GM19468 (cell line): ENCODE data around the gene ADAM23.

Source experiments
- ATAC-seq: cut with Tn5 transposase; IDR thresholded peaks from one replicate; pipeline ENCODE4 v1.9.1; 2021; ENCODE audit warnings: mild to moderate bottlenecking, moderate library complexity, moderate number of reproducible peaks; ENCODE audit not compliant: unreplicated experiment; ENCODE audit errors: extremely low read depth

Gene ADAM23

GRCh38 chr2:206488623-206489022 is 45.3 kb downstream of the ADAM23 start:
- ATAC-seq, result no peak

DNA sequence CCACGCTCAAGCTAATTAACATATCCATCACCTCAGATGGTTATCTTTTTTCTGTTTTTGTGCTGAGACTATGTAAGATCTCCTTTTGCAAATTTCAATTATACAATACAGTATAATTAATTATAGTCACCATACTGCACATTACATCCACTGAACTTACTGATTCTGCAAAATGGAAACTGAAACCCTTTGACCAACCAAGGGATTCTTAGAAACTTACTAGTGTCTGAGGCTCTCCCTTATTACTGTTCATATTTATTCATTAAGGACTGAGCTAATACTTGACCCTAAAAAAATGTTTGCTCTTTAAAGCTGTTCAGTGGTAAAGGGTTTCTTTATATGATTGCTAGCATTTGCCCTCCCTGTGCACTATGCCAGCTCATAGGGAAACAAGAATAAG is 50.7 kb downstream of the ADAM23 start:
- no peak for ATAC-seq

DNA sequence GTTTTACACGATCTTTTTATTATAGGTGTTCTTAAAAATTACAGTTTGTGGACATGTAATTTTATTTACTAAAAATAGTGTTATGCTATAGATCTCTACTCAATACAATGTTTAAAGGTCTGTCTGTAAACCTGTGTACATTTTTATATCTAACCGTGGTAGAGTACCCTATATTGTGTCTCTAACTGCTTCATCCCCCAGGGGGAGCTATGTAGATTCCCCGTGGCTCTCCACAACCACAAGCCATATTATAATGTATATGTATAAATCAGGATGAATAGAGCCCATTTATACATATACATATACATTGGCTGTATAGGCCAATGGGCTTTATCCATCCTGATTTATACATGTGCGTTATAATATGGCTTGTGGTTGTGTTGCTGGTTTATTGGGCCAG is 59.4 kb downstream of the ADAM23 start:
- no peak for ATAC-seq

DNA sequence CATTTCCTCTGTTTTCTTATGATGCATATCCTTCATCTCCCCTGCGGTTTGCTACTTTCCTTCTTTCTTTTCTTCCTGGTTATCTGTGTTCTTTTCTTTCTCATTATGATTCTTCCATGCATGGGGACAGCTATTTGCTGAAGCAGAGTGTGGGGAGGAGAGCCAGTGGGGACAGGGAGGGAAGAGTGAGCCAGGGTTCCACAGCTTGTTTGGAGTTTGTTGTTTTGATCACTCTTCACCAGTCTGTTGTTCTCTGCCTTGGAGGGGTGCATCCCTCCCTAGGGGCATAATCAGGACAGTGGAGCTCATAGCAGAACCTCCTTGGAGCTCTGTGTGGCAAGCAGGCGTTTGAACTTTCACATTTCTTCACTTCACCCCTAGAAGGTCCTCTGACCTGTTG is 68.0 kb downstream of the ADAM23 start:
- no peak for ATAC-seq

DNA sequence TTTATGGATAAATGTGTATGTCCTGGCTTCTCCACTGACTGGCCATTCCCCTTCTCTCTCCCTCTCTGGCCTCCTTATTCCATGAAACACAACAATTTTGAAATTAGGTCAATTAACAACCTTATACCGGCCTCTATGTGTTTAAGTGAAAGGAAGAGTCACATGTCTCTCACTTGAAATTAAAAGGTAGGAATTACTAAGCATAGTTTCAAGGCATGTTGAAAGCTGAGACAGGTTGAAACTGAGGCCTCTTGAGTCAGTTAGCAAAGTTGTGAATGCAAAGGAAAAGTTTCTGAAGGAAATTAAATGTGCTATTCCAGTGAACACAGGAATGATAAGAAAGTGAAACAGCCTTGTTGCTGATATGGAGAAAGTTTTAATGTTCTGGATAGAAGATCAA is 69.7 kb downstream of the ADAM23 start:
- no peak for ATAC-seq

DNA sequence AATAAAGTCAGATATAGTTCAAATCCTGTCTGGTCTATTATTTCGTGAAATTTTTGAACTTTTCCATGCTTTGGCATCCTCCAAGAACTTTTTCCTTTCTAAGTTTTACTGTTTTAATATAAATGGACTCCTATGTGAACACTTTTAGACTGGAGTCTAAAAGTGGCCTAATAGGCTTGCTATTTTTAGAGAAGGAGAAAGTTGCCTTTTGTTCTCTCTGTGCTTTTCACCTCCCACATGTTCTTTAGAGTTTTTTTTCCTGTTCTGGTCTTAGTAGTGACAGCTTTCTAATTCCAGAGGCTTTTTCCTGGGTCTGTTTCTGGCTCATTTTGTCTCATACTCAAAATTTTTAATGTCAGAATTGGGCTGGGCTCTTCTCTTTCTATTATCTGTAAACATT is 72.2 kb downstream of the ADAM23 start:
- no peak for ATAC-seq

- ATAC-seq, result no peak
Measured at GRCh38 chr2:206518997-206519396, 75.7 kb downstream of the ADAM23 start.

- no peak for ATAC-seq
Measured at GRCh38 chr2:206520450-206520849, 77.1 kb downstream of the ADAM23 start.

DNA sequence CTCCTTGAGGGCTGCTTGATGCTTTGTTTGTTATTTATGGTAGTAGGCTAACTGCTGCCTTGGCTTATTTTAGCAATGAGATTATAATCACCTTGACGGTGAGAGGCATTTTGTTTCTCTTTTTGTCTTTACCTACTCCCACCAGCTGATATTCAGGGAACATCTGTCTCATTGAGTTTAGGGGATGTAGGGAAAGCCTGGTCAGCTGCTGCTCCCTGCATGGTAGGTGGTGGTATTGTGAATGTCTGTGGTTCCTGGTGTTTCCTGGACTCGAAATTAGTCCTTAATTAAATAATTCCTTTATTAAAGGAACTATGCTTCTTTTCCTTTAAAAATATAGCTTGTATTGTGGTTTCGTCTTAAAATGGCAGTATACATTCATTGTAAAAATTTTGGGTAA is 77.8 kb downstream of the ADAM23 start:
- ATAC-seq, result no peak

DNA sequence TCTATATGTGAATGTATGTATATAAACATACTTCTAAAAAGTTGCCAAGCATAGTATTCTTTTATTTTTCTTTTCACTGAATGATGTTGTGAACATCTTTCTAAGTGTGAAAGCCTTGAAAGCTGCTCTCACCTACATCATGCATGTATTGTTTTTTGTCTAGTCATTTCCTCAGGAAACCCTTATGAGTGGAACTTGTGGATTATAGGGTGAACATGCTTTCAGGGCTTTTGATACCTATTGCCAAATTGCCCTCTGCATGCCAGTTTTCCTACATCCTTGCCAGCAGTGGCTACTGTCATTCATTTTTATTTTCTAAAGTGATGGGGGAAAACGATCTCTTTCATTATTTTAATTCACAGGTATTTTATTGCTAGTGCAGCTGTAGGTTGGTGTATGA is 78.3 kb downstream of the ADAM23 start:
- no peak for ATAC-seq

- ATAC-seq, result no peak
Measured at GRCh38 chr2:206526416-206526815, 83.1 kb downstream of the ADAM23 start.

DNA sequence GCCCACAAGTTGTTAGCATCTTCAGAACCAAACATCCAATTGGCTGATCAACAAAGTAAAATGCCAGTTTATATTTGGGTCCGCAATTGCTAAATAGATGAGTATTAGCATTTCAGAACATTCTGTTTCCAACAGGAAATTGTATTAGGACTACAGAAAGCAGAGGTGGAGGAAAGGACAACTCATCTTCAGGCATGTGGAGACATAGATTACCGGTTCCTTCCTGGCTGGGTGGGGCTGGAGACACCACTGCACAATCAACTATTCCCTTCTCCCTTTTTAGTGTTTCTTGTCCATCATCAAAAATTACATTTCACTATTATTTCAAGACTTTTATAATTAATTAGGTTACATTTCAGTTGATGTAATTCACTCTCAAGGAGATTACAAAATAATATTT is 83.8 kb downstream of the ADAM23 start:
- ATAC-seq, result no peak

- no peak for ATAC-seq
Measured at GRCh38 chr2:206530727-206531126, 87.4 kb downstream of the ADAM23 start.

DNA sequence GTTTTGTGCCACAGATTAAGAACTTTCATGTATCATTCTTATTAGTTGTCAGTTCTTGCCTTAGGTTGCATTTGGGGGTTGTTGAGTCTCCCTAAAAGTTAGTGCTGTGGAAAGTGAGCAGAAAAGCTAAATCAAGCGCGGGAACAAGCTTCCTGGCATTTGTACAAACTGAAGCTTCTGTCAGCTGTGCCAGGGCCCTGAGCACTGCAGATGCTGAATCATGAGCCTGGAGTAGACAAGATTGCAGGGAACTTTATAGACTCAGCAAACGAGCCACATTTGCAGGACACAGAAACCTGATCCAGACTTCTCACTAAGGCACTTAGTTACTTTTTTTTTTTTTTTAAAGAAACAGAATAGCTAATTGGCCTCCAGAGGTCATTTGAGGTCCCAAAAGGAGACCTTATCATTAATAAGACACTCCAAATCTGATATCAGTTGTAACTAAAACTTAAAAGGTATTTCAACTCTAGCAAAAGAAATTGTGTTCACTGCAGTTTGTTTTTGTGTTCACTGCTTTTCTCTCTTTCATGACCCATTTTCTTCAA is 88.7 kb downstream of the ADAM23 start:
- ATAC-seq, result no peak

DNA sequence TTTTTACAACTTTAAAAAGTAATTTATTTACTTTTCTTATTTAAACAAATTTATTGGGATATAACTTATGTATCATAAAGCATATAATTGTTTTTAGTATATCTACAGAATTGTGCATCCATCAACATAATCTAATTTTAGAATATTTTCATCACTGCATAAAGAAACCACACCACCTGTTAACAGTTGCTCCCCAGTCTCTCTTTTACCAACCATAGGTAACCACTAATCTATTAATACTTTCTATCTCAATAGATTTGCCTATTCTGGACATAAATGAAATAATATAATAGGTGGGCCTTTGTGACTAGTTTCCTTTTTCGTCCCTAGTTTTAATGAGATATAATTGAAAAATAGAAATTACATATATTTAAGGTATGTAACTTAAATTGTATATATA is 90.6 kb downstream of the ADAM23 start:
- no peak for ATAC-seq

GRCh38 chr2:206535260-206535986 is 92.1 kb downstream of the ADAM23 start:
- ATAC-seq, result no peak

GRCh38 chr2:206540757-206541156 is 97.4 kb downstream of the ADAM23 start:
- no peak for ATAC-seq

- ATAC-seq, result no peak
Measured at GRCh38 chr2:206543073-206543472, 99.7 kb downstream of the ADAM23 start.

- ATAC-seq, result no peak
Measured at GRCh38 chr2:206548383-206548782, 105.1 kb downstream of the ADAM23 start.

DNA sequence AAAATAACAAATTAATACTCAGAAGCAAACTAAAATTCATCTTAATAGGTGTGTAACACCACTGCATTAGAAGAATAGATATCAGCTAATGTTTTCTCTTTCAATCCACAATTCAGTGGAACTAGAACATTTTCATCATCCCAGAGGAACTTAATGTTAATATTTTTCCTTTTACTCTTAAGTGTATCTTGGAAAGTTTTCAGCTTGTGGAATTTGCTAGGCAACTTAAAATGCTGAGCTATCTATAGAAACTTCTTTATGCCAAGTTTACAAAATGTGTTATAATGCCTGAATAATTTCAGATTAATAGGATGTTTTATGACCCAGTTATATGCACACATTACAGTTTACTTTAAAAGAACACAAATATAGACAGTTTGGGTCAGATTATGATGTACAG is 112.4 kb downstream of the ADAM23 start:
- no peak for ATAC-seq

DNA sequence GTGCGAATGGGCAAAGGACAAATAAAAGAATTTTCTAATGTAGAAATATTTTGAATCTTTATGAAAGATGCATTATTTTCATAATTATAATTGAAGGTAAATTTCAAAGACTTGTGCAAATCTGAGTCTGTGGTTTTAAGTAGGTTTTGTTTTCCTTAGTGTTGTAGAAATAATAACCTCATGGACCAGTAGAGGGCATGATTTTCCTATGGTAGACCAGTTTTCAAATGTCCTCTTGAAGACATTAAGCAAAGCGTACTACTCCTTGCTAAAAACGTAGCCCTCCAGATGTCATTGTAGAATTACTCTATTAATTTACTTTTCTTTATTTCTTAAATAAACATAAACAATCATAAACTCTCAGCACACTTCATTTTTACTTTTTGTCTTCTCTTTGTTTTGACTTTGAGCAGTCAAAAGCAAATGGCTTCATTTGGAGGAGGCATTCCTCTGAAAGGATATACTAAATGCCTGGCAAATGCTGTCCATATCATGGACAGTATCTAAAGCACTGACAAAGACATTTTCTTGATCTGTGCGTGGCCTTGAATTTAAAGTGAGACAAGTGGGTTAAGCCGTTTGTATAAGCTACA is 113.1 kb downstream of the ADAM23 start:
- no peak for ATAC-seq

DNA sequence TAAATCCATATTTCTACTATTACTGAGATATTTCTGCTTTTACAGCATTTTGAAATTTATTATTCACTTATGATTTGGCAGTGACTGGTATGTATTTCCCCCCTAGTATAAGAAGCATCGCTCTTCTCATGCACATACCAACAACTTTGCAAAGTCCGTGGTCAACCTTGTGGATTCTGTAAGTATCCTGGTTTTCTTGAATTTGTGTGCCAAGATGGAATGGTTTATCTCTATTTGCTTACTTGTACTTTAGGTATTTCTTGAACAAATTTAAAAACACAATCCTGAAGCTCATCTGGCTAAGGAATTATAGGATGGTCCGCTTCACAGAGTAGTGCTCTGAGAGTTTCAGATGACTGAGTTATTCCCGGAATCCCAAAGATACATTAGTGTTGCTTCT is 114.0 kb downstream of the ADAM23 start:
- no peak for ATAC-seq
